Stimulated activated CD8-positive, alpha-beta memory T cell treated with anti-CD3 and anti-CD28 coated beads, Interleukin-12 subunit alpha, Interleukin-12 subunit beta, amount 100 ng/mL, for 24 hours (primary cell): ENCODE results near the gene LSAMP.

Source experiments
- DNase-seq: peaks from one replicate; pipeline ENCODE4 v3.0.0-alpha.2; 2020; ENCODE audit errors: extremely low read depth

LSAMP gene

GRCh38 chr3:115960799-115961198 lies 484.5 kb downstream of the LSAMP start:
- DNase-seq: no peak

GRCh38 chr3:115958526-115958925 lies 486.8 kb downstream of the LSAMP start:
- no peak for DNase-seq

- DNase-seq: no peak
Measured at GRCh38 chr3:115947325-115947724, 498.0 kb downstream of the LSAMP start.

DNA sequence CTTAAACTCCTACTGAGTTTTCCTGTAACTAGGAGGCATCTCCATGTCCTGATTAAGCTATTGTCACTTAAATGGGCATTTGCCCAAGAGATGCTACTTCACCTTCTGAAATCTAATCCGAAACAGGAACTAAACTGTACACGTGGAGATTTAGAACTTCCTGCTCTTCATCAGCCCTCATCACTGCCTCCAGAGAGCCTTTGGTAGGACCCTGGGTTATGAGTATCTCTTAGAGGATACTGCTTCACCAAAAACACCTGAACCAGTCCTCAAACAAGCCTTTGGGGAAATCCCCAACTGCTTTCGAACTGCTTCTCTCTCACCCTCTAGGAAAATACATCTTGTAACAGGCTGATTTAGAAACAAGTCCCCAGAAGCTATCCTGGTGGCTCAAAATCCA lies 501.7 kb downstream of the LSAMP start:
- no peak for DNase-seq

GRCh38 chr3:115937054-115937453 lies 508.2 kb downstream of the LSAMP start:
- no peak for DNase-seq

- no peak for DNase-seq
Measured at GRCh38 chr3:115932807-115933206, 512.5 kb downstream of the LSAMP start.

DNA sequence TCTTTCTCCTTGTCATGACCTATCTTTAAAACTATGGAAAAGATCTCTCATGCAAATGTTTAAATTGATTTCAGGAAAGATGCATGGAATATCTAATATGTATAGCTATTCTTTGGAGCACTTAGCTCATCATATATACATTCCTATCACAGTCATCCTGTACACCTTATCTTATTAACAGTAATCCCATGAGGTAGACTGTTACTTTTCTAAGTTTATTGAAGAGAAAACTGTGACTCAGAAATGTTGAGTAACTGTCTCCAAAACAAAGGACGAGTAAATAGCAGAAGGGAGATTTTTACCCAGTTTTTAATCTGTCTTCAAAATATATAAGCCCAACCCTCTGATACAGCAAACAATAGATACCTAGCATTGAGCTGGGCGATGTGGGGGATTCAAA lies 513.7 kb downstream of the LSAMP start:
- no peak for DNase-seq

DNA sequence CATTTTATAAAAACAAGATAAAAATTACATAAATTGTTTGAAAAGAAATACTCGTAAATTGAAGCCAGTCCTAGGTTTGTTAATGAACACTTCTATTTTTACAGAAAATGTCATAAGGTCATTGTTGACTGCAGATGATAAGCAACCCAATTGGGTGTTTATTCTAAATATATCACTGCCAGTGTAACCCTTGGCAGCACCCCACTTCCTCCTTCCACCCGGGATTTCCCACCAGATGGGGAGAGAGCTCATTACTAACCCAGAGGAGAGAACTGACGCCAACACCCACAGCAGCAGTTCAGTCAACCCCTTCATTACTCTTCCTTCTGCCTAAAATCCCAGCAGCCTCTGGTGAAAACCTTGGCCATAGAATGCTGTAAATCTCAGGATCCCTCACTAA lies 514.4 kb downstream of the LSAMP start:
- DNase-seq: no peak

GRCh38 chr3:115930168-115930567 lies 515.1 kb downstream of the LSAMP start:
- DNase-seq: no peak

GRCh38 chr3:115928376-115928775 lies 516.9 kb downstream of the LSAMP start:
- no peak for DNase-seq

DNA sequence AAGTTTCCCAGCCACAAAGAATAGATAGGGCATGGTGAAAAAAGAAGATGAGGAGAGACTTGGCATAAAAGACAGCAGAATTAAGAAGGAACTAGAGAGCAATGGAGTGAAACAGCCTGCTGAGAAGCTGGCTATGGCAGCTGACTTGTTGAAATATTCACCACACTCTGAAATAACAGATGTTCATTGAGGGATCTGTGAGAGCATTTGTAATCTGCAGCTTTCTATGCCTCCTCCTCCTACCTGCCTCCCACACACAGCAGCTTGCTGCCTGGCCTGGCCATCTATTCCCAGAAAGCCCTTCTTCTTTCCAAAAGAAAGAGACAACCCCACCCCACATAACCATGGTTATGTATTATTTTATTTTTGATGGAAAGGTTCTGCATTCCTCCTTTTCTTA lies 518.1 kb downstream of the LSAMP start:
- DNase-seq: no peak

DNA sequence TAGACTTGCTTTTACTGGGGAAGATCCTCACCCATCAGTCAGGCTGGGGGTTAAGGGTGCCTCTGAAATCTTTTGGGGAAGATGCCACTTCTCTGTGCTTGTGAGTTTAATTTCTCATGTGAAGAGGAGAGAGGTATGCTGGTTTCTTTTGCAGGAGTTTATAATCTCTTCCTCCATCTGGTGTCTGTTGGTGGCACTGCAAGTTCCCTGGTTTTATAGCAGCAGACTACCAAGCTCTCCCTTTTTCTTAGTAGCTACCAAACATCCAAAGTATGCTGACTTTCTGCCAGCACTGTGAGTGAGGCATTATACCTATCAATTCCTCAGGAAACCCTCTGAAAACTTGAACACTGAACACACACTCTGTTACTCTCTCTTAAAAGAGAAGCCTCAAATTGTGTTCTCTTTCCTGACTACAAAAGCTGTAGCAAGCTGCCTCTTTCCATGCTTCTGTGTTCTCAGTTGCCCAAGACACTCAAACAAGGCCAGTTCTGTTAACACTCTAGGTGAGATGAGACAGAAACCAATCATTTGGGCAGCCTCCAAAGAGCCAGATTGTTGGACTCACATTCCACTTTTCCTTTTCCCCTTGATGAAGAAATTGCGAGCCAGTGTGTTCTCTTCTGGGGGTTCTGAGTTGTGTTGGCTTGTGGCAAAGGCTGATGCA lies 522.5 kb downstream of the LSAMP start:
- no peak for DNase-seq

DNA sequence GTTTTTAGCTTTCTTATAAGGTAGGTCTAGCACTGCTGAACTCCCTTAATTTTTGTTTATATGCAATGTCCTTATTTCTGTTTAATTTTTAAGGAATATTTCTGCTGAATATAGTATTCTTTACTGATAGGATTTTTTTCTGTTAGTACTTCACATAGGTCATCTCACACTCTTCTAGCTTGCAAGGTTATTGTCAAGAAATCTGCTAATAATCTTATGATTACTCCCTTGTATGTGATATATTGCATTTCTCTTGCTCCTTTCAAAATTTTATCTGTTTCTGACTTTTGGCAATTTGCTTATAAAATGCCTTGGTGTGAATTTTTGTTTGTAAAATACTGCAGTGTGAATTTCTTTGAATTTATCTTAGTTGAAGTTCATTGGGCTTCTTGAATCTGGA lies 523.6 kb downstream of the LSAMP start:
- no peak for DNase-seq

GRCh38 chr3:115918900-115919299 lies 526.4 kb downstream of the LSAMP start:
- no peak for DNase-seq

- DNase-seq: no peak
Measured at GRCh38 chr3:115916866-115917265, 528.4 kb downstream of the LSAMP start.

GRCh38 chr3:115915061-115915460 lies 530.2 kb downstream of the LSAMP start:
- no peak for DNase-seq

DNA sequence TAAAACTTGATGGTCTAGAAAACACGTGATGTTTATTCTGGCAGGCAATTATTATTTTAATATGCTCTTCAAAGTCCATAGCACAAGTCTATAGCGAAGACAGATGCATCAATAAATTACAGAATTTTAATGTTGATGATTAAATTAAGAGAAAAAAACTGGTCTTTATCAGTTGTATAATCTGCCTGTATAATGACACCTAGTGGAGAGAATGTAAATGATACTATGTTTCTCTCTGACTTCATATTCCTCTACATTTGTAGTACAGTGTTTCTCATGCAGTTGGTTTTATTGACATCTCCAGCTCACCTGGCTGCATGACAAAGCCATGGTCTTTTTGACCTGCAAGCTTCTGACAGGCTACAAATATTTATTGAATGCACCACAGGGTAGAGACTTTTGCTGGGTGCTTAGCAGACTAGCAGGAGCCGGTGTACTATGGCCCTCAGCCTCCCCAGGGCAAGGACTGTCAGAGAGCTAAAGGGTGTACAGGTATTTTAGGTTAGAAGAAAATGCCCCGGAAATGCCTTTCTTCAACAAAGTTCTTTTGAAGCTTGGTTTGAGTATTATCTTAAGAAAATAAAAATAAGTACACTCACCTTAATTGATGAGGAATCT lies 532.1 kb downstream of the LSAMP start:
- no peak for DNase-seq

DNA sequence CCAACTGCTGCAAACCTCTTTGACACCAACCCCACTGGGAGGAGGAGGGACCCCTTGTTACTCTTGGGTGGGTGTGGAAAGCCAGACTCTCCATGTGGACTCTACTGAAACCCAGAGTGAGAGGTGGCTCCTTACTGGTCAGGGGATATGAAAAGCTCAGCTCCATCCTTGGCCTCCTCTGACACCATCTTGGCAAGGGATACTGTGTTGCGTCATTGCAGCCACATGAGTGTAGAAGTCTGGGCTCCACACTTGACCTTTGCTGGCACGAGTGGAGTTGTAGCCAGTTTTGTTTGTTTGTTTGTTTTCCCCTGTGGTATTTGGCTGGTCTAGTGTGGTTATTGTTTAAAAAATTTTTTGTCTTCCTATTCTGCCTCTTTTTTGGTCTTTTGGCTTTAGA lies 532.9 kb downstream of the LSAMP start:
- DNase-seq: no peak

- DNase-seq: no peak
Measured at GRCh38 chr3:115905871-115906270, 539.4 kb downstream of the LSAMP start.

- DNase-seq: no peak
Measured at GRCh38 chr3:115903843-115904242, 541.4 kb downstream of the LSAMP start.

DNA sequence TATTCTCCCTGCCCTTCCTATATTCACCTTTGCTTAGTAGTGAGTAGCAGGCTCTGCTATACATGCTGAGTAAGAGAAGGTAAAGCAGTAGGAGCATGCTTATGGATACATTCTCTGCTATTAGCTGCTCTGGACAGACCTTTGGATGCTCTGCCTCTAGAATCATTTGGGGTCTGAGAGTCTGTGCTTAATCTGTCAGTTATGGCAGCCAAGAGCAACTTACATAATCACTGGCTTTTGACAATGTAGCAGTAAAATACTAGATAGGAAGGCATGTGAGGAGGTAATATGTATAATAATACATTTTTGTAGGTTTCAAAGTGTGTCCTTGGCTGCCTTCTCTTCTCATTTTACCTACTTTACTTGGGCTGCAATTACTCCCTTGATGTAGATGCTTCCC lies 544.3 kb downstream of the LSAMP start:
- DNase-seq: no peak

- DNase-seq: no peak
Measured at GRCh38 chr3:115899535-115899934, 545.8 kb downstream of the LSAMP start.

DNA sequence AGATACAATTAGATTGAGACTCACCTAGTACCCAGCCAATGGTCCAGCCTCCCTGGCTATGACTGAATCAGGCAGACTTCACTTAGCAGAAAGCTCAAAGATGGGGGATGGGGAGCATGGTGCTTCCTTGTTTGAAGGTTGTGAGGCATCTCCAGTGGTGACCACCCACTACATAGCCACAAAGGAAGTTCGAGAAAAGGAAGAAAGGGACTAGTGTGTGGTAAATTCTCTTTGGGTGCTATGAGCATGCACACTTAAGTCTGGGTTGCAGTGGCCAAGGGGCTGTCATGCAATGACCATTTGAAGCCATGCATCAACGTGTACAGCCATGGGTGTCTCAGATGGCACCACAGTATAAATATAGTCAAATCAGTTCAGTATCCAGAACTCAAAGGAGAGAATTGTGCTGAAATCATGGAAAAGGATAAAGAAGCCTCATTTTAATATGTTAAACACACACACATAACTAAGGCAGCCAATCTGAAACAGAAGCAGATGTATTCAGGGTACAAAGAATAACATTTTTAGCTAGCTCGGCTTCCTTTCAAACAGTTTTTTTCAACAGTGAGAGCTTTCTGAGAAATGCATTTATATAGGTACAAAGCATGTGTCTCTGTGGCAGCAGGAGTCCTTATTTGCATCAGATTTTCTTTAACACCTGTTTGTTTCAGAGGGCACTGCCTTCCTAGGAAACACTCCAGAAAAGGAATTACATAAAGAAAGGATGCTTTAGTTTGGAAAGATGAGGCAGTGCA lies 546.5 kb downstream of the LSAMP start:
- no peak for DNase-seq
